Central memory CD8-positive, alpha-beta T cell (primary cell): ENCODE data around the gene CHRM3.

ENCODE experiments used
- ATAC-seq: fragments of 150-1000 bp; cut with Tn5 transposase; replicated peaks from 2 replicates; pipeline ENCODE4 v1.10.0; 2022; ENCODE audit warnings: mild to moderate bottlenecking, moderate FRiP score, moderate number of reproducible peaks; ENCODE audit not compliant: poor library complexity, severe bottlenecking; ENCODE audit errors: extremely low read depth
- DNase-seq, 2 donors: peaks; one replicate each; pipeline ENCODE4 v3.0.0; 2021; ENCODE audit warnings: low spot score in 2 of 2
- H3K27ac Mint-ChIP-seq: one replicate; pipeline ENCODE4 v1.8.0; 2022; ENCODE audit warnings: low read depth, mild to moderate bottlenecking, moderate library complexity, mixed read lengths
- H3K27me3 Mint-ChIP-seq: one replicate; pipeline ENCODE4 v1.8.0; 2022; ENCODE audit warnings: mixed read lengths
- H3K36me3 Mint-ChIP-seq: one replicate; pipeline ENCODE4 v1.8.0; 2022; ENCODE audit warnings: mild to moderate bottlenecking, moderate library complexity, mixed read lengths; ENCODE audit not compliant: insufficient read depth
- H3K4me1 Mint-ChIP-seq: one replicate; pipeline ENCODE4 v1.8.0; 2022; ENCODE audit warnings: mixed read lengths
- H3K4me3 Mint-ChIP-seq: one replicate; pipeline ENCODE4 v1.8.0; 2022; ENCODE audit warnings: mild to moderate bottlenecking, moderate library complexity, mixed read lengths
- H3K9me3 Mint-ChIP-seq: one replicate; pipeline ENCODE4 v1.8.0; 2022; ENCODE audit warnings: mixed read lengths

Gene CHRM3

GRCh38 chr1:239421811-239422210 lies 35.4 kb downstream of the CHRM3 start:
- no peak for ATAC-seq
- peaks cover 17% of the 10 kb centered on the region for H3K27me3 Mint-ChIP-seq
- no peaks in the 10 kb centered on the region for H3K4me1 Mint-ChIP-seq
- no peak overlapping the region for H3K4me3 Mint-ChIP-seq
- no peak for DNase-seq
- no peaks in the 10 kb centered on the region for H3K36me3 Mint-ChIP-seq
- no peaks in the 10 kb centered on the region for H3K9me3 Mint-ChIP-seq
- no peak overlapping the region for H3K27ac Mint-ChIP-seq

- Mint-ChIP-seq H3K27me3 (peaks cover 17% of the 10 kb centered on the region), H3K36me3 (no peaks in the 10 kb centered on the region), H3K4me3 (no peak overlapping the region), H3K9me3 (no peaks in the 10 kb centered on the region), H3K27ac (no peak overlapping the region), H3K4me1 (no peaks in the 10 kb centered on the region)
- DNase-seq = no peak
- ATAC-seq = no peak
These were observed 36.5 kb downstream of the CHRM3 start for GRCh38 chr1:239422818-239423217.

- Mint-ChIP-seq H3K9me3 (no peaks in the 10 kb centered on the region), H3K4me3 (no peak overlapping the region), H3K27ac (no peak overlapping the region), H3K27me3 (peaks cover 10% of the 10 kb centered on the region), H3K4me1 (no peaks in the 10 kb centered on the region), H3K36me3 (no peaks in the 10 kb centered on the region)
- peak; percentile 19 for ATAC-seq
- no peak for DNase-seq
These were observed 40.6 kb downstream of the CHRM3 start for GRCh38 chr1:239426821-239427475.

- H3K36me3 Mint-ChIP-seq = no peaks in the 10 kb centered on the region
These were observed 41.3 kb downstream of the CHRM3 start for GRCh38 chr1:239427712-239428111.

GRCh38 chr1:239428120-239428710 lies 41.8 kb downstream of the CHRM3 start:
- H3K27me3 Mint-ChIP-seq = no peaks in the 10 kb centered on the region
- H3K4me3 Mint-ChIP-seq = no peak overlapping the region
- no peaks in the 10 kb centered on the region for H3K4me1 Mint-ChIP-seq
- ATAC-seq (no peak), DNase-seq (no peak)
- H3K9me3 Mint-ChIP-seq = no peaks in the 10 kb centered on the region
- no peak overlapping the region for H3K27ac Mint-ChIP-seq
- H3K36me3 Mint-ChIP-seq = no peaks in the 10 kb centered on the region

More at GRCh38 chr1:239427712-239428111, 41.3 kb downstream of the CHRM3 start:
- no peaks in the 10 kb centered on the region for H3K4me1 Mint-ChIP-seq
- peaks cover 5% of the 10 kb centered on the region for H3K27me3 Mint-ChIP-seq
- H3K4me3 Mint-ChIP-seq = no peak overlapping the region
- no peak for DNase-seq
- no peaks in the 10 kb centered on the region for H3K9me3 Mint-ChIP-seq
- no peak overlapping the region for H3K27ac Mint-ChIP-seq
- no peak for ATAC-seq

GRCh38 chr1:239429163-239429562 lies 42.8 kb downstream of the CHRM3 start:
- ATAC-seq = no peak
- no peak overlapping the region for H3K27ac Mint-ChIP-seq
- H3K9me3 Mint-ChIP-seq = no peaks in the 10 kb centered on the region
- no peaks in the 10 kb centered on the region for H3K36me3 Mint-ChIP-seq
- no peaks in the 10 kb centered on the region for H3K27me3 Mint-ChIP-seq
- no peaks in the 10 kb centered on the region for H3K4me1 Mint-ChIP-seq
- H3K4me3 Mint-ChIP-seq = no peak overlapping the region
- no peak for DNase-seq

GRCh38 chr1:239432255-239432654 lies 45.9 kb downstream of the CHRM3 start:
- no peak overlapping the region for H3K4me3 Mint-ChIP-seq
- no peaks in the 10 kb centered on the region for H3K9me3 Mint-ChIP-seq
- no peaks in the 10 kb centered on the region for H3K36me3 Mint-ChIP-seq
- no peak for DNase-seq
- ATAC-seq = no peak
- no peak overlapping the region for H3K27ac Mint-ChIP-seq
- no peaks in the 10 kb centered on the region for H3K27me3 Mint-ChIP-seq
- H3K4me1 Mint-ChIP-seq = no peaks in the 10 kb centered on the region

GRCh38 chr1:239434181-239434580 lies 47.8 kb downstream of the CHRM3 start:
- no peaks in the 10 kb centered on the region for H3K27me3 Mint-ChIP-seq
- H3K36me3 Mint-ChIP-seq = no peaks in the 10 kb centered on the region
- no peaks in the 10 kb centered on the region for H3K9me3 Mint-ChIP-seq
- no peak for DNase-seq
- no peaks in the 10 kb centered on the region for H3K4me1 Mint-ChIP-seq
- H3K4me3 Mint-ChIP-seq = no peak overlapping the region
- no peak for ATAC-seq
- H3K27ac Mint-ChIP-seq = no peak overlapping the region
